ENCODE measurements around the gene CFDP1. TPM values are rescaled to one million over a fixed set of nuclear protein-coding genes. Genes with fewer than 3 reads are reported as not detected.

CFDP1 gene
- total and polyA plus RNA-seq, 2 of the 13 experiments (the other 11 are each of a cell fraction or from before 2014, with no cell fraction given), result 78.6 to 153 TPM

GRCh38 chr16:75306099-75306762, 127.1 kb downstream of the CFDP1 start (continued):
- TF ChIP-seq TERF1 (CRISPR knock-in tag; IDR thresholded peaks at IDR 0.05) (no peak), POLR2AphosphoS5 (IDR thresholded peaks at IDR 0.05; ENCODE audit: low read depth, low read length) (peak; percentile 88), KMT2B (CRISPR knock-in tag; IDR thresholded peaks at IDR 0.05) (peak; percentile 39; the same call in 1 of the 2 replicates), RCOR2 (CRISPR knock-in tag; IDR thresholded peaks at IDR 0.05) (peak; percentile 62), KLF13 (CRISPR knock-in tag; IDR thresholded peaks at IDR 0.05) (no peak), ZNF382 (CRISPR knock-in tag; IDR thresholded peaks at IDR 0.05; ENCODE audit: borderline replicate concordance) (no peak), PBX2 (CRISPR knock-in tag; IDR thresholded peaks at IDR 0.05) (0 out of 2 replicates have a peak, but pooled peaks have one; percentile 28), ZSCAN5A (CRISPR knock-in tag; IDR thresholded peaks at IDR 0.05; ENCODE audit: borderline replicate concordance) (peak; percentile 22; the same call in 1 of the 2 replicates), ZNF614 (CRISPR knock-in tag; IDR thresholded peaks at IDR 0.05; ENCODE audit: borderline replicate concordance) (peak; percentile 92; the same call in 1 of the 2 replicates), ZNF550 (CRISPR knock-in tag; IDR thresholded peaks at IDR 0.05; ENCODE audit: borderline replicate concordance) (no peak), MED13 (CRISPR knock-in tag; IDR thresholded peaks at IDR 0.05) (peak; percentile 48; the same call in 1 of the 2 replicates), SRF (IDR thresholded peaks at IDR 0.05; ENCODE audit: low read depth, low read length) (0 out of 2 replicates have a peak, but pooled peaks have one; percentile 15), PAXIP1 (CRISPR knock-in tag; conservative IDR thresholded peaks at IDR 0.05) (peak; percentile 94), HBP1 (CRISPR knock-in tag; IDR thresholded peaks at IDR 0.05; ENCODE audit: low read depth) (peak; percentile 71; the same call in 1 of the 2 replicates), DBP (CRISPR knock-in tag; IDR thresholded peaks at IDR 0.05; ENCODE audit: not compliant biosample characterization) (peak; percentile 71), CBFB (CRISPR knock-in tag; IDR thresholded peaks at IDR 0.05) (0 out of 2 replicates have a peak, but pooled peaks have one; percentile 51), ZNF792 (CRISPR knock-in tag; IDR thresholded peaks at IDR 0.05) (peak; percentile 85), SMAD9 (CRISPR knock-in tag; IDR thresholded peaks at IDR 0.05) (no peak), HDAC2 (CRISPR knock-in tag; IDR thresholded peaks at IDR 0.05) (peak; percentile 94), BRD4 (CRISPR knock-in tag; IDR thresholded peaks at IDR 0.05) (0 out of 2 replicates have a peak, but pooled peaks have one; percentile 57)

Measured in HepG2 (cell line).